KMS-11 (cell line): ENCODE measurements around the gene ACSF3.

Source experiments
- H2AFZ ChIP-seq: fragments of 200-600 bp; sonication (generic); 2 replicates; pipeline ENCODE4 v1.6.1; 2016; ENCODE audit warnings: antibody characterized with exemption, mixed run types, low read depth
- H3K27ac ChIP-seq: fragments of 200-600 bp; sonication (generic); 2 replicates; pipeline ENCODE4 v1.6.1; 2016; ENCODE audit warnings: mild to moderate bottlenecking, mixed run types
- H3K27me3 ChIP-seq: fragments of 200-600 bp; sonication (generic); 2 replicates; pipeline ENCODE4 v1.6.1; 2017; ENCODE audit warnings: mild to moderate bottlenecking, low read depth, mixed run types, moderate library complexity; ENCODE audit not compliant: insufficient read depth
- H3K36me3 ChIP-seq: fragments of 200-600 bp; sonication (generic); 2 replicates; pipeline ENCODE4 v1.6.1; 2017; ENCODE audit warnings: mild to moderate bottlenecking, mixed run types; ENCODE audit not compliant: insufficient read depth
- H3K4me1 ChIP-seq: fragments of 200-600 bp; sonication (generic); 2 replicates; pipeline ENCODE4 v1.6.1; 2016; ENCODE audit warnings: mild to moderate bottlenecking, low read depth, mixed run types; ENCODE audit not compliant: poor library complexity, severe bottlenecking
- H3K4me2 ChIP-seq: fragments of 200-600 bp; sonication (generic); 2 replicates; pipeline ENCODE4 v1.7.0; 2016; ENCODE audit warnings: mild to moderate bottlenecking, mixed run types
- H3K4me3 ChIP-seq: fragments of 200-600 bp; sonication (generic); IDR thresholded peaks from 2 replicates; pipeline ENCODE4 v1.6.1; 2017; ENCODE audit warnings: low read depth, low read length, mixed read lengths; ENCODE audit not compliant: insufficient read depth
- H3K79me2 ChIP-seq: fragments of 200-600 bp; sonication (generic); 2 replicates; pipeline ENCODE4 v1.6.1; 2016; ENCODE audit warnings: low read depth, mixed run types; ENCODE audit not compliant: insufficient read depth
- H3K9ac ChIP-seq: fragments of 200-600 bp; sonication (generic); 2 replicates; pipeline ENCODE4 v1.6.1; 2016; ENCODE audit warnings: mild to moderate bottlenecking, mixed run types
- H4K20me1 ChIP-seq: fragments of 200-600 bp; sonication (generic); 2 replicates; pipeline ENCODE4 v1.6.1; 2016; ENCODE audit warnings: mild to moderate bottlenecking, mixed run types; ENCODE audit not compliant: insufficient read depth
- CTCF ChIP-seq: fragments of 200-600 bp; sonication (generic); conservative IDR thresholded peaks from 2 replicates; pipeline ENCODE4 v1.6.1; 2017; ENCODE audit warnings: low read depth, mild to moderate bottlenecking, antibody characterized with exemption, low read length, moderate library complexity, mixed read lengths

Gene ACSF3

GRCh38 chr16:89155851-89156739, 62.4 kb downstream of the ACSF3 start:
- Histone ChIP-seq H3K9ac (no peak overlapping the region), H3K4me1 (no peaks in the 10 kb centered on the region), H4K20me1 (no peaks in the 10 kb centered on the region), H3K79me2 (no peaks in the 10 kb centered on the region), H3K27ac (no peak overlapping the region), H3K27me3 (no peaks in the 10 kb centered on the region), H2AFZ (no peak overlapping the region), H3K4me2 (no peak overlapping the region), H3K4me3 (no peak overlapping the region), H3K36me3 (no peaks in the 10 kb centered on the region)
- TF ChIP-seq CTCF: no peak

- TF ChIP-seq CTCF: no peak
- no peak overlapping the region for H3K27ac ChIP-seq
- no peak overlapping the region for H3K4me2 ChIP-seq
- no peaks in the 10 kb centered on the region for H3K27me3 ChIP-seq
- no peak overlapping the region for H3K9ac ChIP-seq
- no peak overlapping the region for H2AFZ ChIP-seq
- H4K20me1 ChIP-seq: no peaks in the 10 kb centered on the region
- no peaks in the 10 kb centered on the region for H3K36me3 ChIP-seq
- H3K4me3 ChIP-seq: no peak overlapping the region
- H3K4me1 ChIP-seq: no peaks in the 10 kb centered on the region
- H3K79me2 ChIP-seq: no peaks in the 10 kb centered on the region
Observed at GRCh38 chr16:89156740-89157645, 63.3 kb downstream of the ACSF3 start.

GRCh38 chr16:89157778-89158177, 64.1 kb downstream of the ACSF3 start:
- no peak for TF ChIP-seq CTCF

GRCh38 chr16:89159066-89159849, 65.6 kb downstream of the ACSF3 start:
- Histone ChIP-seq H3K27ac (no peak overlapping the region), H3K27me3 (peaks cover 11% of the 10 kb centered on the region; the same call in 1 of the 2 replicates), H4K20me1 (no peaks in the 10 kb centered on the region)

More at GRCh38 chr16:89157778-89158177, 64.1 kb downstream of the ACSF3 start:
- Histone ChIP-seq H3K79me2 (no peaks in the 10 kb centered on the region), H3K4me3 (no peak overlapping the region), H3K27ac (no peak overlapping the region), H3K4me1 (no peaks in the 10 kb centered on the region), H3K4me2 (no peak overlapping the region), H3K27me3 (peaks cover 4% of the 10 kb centered on the region; the same call in 1 of the 2 replicates), H4K20me1 (no peaks in the 10 kb centered on the region), H3K36me3 (no peaks in the 10 kb centered on the region), H3K9ac (no peak overlapping the region), H2AFZ (no peak overlapping the region)

More at GRCh38 chr16:89159066-89159849, 65.6 kb downstream of the ACSF3 start:
- Histone ChIP-seq H3K36me3 (no peaks in the 10 kb centered on the region), H3K4me3 (no peak overlapping the region), H3K4me2 (no peak overlapping the region), H2AFZ (no peak overlapping the region), H3K79me2 (no peaks in the 10 kb centered on the region), H3K9ac (no peak overlapping the region), H3K4me1 (no peaks in the 10 kb centered on the region)
- TF ChIP-seq CTCF: no peak
